Stimulated activated CD8-positive, alpha-beta memory T cell treated with anti-CD3 and anti-CD28 coated beads, Interleukin-15, amount 100 ng/mL, for 1 hour (primary cell): ENCODE data around the gene SCN8A.
"Not testable (repeated sequence)": the region's sequence is repeated elsewhere in the genome, so short reads cannot be mapped to it uniquely, and the experiment has no call there.

Experiments used
- DNase-seq: peaks from one replicate; pipeline ENCODE4 v3.0.0-alpha.2; 2020; ENCODE audit warnings: low read depth

SCN8A gene

GRCh38 chr12:51591016-51591901 lies at the start of gene SCN8A:
TSS of gene SCN8A (plus strand) at chr12:51591233. CDS start at chr12:51662818, 71,585 bp downstream.
- no peak for DNase-seq

GRCh38 chr12:51546097-51546496 lies 44.9 kb upstream of the SCN8A start:
- DNase-seq: no peak

GRCh38 chr12:51547606-51548005 lies 43.4 kb upstream of the SCN8A start:
- no peak for DNase-seq

- DNase-seq: no peak
Measured at GRCh38 chr12:51548241-51548640, 42.8 kb upstream of the SCN8A start.

- DNase-seq: no peak
Measured at GRCh38 chr12:51549637-51550036, 41.4 kb upstream of the SCN8A start.

- DNase-seq: not testable (repeated sequence)
Measured at GRCh38 chr12:51568271-51569032, 22.6 kb upstream of the SCN8A start.

GRCh38 chr12:51579321-51579850 lies 11.6 kb upstream of the SCN8A start:
- DNase-seq: no peak

- no peak for DNase-seq
Measured at GRCh38 chr12:51589060-51589459, 2.0 kb upstream of the SCN8A start.

GRCh38 chr12:51589557-51590176 lies 1.4 kb upstream of the SCN8A start:
- no peak for DNase-seq

GRCh38 chr12:51590347-51591015 lies 552 bp upstream of the SCN8A start:
- DNase-seq: peak; percentile 38

- no peak for DNase-seq
Measured at GRCh38 chr12:51592034-51592705, 1.1 kb downstream of the SCN8A start.

GRCh38 chr12:51593021-51593420 lies 2.0 kb downstream of the SCN8A start:
- no peak for DNase-seq

GRCh38 chr12:51593539-51593938 lies 2.5 kb downstream of the SCN8A start:
- no peak for DNase-seq

GRCh38 chr12:51598156-51598555 lies 7.1 kb downstream of the SCN8A start:
- DNase-seq: no peak

GRCh38 chr12:51600721-51601120 lies 9.7 kb downstream of the SCN8A start:
- DNase-seq: no peak

- DNase-seq: no peak
Measured at GRCh38 chr12:51601241-51601640, 10.2 kb downstream of the SCN8A start.

GRCh38 chr12:51605896-51606295 lies 14.9 kb downstream of the SCN8A start:
- DNase-seq: not testable (repeated sequence)

- DNase-seq: not testable (repeated sequence)
Measured at GRCh38 chr12:51607197-51607596, 16.2 kb downstream of the SCN8A start.

- DNase-seq: no peak
Measured at GRCh38 chr12:51620448-51620847, 29.4 kb downstream of the SCN8A start.

GRCh38 chr12:51621156-51621922 lies 30.3 kb downstream of the SCN8A start:
- DNase-seq: no peak
